ENCODE data around the gene PAK4. TPM values are rescaled to one million over a fixed set of nuclear protein-coding genes. Genes with fewer than 3 reads are reported as not detected.
A peak's percentile ranks its signal among the peaks of the same experiment; 100 is the strongest.

PAK4 gene
- total RNA-seq, 2 donors from 2014 or later = 63.9 to 68.1 TPM

GRCh38 chr19:39139305-39139874 is 13.8 kb downstream of the PAK4 start:
- TF ChIP-seq CTCF (conservative IDR thresholded peaks at IDR 0.05) = no peak
- no peak overlapping the region for H3K4me3 ChIP-seq (ENCODE audit: low read length)
- H3K4me3 Mint-ChIP-seq = no peak overlapping the region
- H3K36me3 Mint-ChIP-seq (ENCODE audit: low read depth) = no peaks in the 10 kb centered on the region
- 49 to 72% methylated on average over 3 to 8 of the region's 8 CpGs for WGBS, 2 experiments (ENCODE audit: insufficient coverage in 1 of 2, insufficient read length in 1 of 2)
- no peaks in the 10 kb centered on the region for H3K9me3 Mint-ChIP-seq
- peaks cover 18% of the 10 kb centered on the region for H3K4me1 ChIP-seq (ENCODE audit: control insufficient read depth, insufficient read depth, low read length)
- H3K9ac ChIP-seq (ENCODE audit: extremely low read depth, low read length, poor library complexity, severe bottlenecking) = no peak overlapping the region
- H3K27ac ChIP-seq (ENCODE audit: low read depth, low read length) = peak overlapping the region; percentile 24
- H3K27me3 Mint-ChIP-seq (ENCODE audit: insufficient read depth) = no peaks in the 10 kb centered on the region
- DNase-seq = peak; percentile 84
- peaks cover 30% of the 10 kb centered on the region for H3K4me1 Mint-ChIP-seq
- H3K27ac Mint-ChIP-seq = peak overlapping the region; percentile 80
- H3K27me3 ChIP-seq (ENCODE audit: control insufficient read depth, insufficient read depth, low read length, poor library complexity, severe bottlenecking) = no peaks in the 10 kb centered on the region
- no peaks in the 10 kb centered on the region for H3K9me3 ChIP-seq (ENCODE audit: control insufficient read depth, low read length)
- H3K36me3 ChIP-seq (ENCODE audit: control insufficient read depth, insufficient read depth, low read length) = no peaks in the 10 kb centered on the region

- DNase-seq = peak; percentile 59
- H3K9ac ChIP-seq (ENCODE audit: extremely low read depth, low read length, poor library complexity, severe bottlenecking) = no peak overlapping the region
- peaks cover 18% of the 10 kb centered on the region for H3K4me1 ChIP-seq (ENCODE audit: control insufficient read depth, insufficient read depth, low read length)
- Mint-ChIP-seq H3K4me3 (no peak overlapping the region), H3K27ac (no peak overlapping the region), H3K4me1 (peaks cover 36% of the 10 kb centered on the region), H3K27me3 (ENCODE audit: insufficient read depth) (no peaks in the 10 kb centered on the region), H3K36me3 (ENCODE audit: low read depth) (no peaks in the 10 kb centered on the region), H3K9me3 (no peaks in the 10 kb centered on the region)
- H3K9me3 ChIP-seq (ENCODE audit: control insufficient read depth, low read length) = no peaks in the 10 kb centered on the region
- H3K4me3 ChIP-seq (ENCODE audit: low read length) = no peak overlapping the region
- no peak for TF ChIP-seq CTCF (conservative IDR thresholded peaks at IDR 0.05)
- no peak overlapping the region for H3K27ac ChIP-seq (ENCODE audit: low read depth, low read length)
- 65 to 73% methylated on average over 7 of the region's 7 CpGs for WGBS, 2 experiments (ENCODE audit: insufficient coverage in 1 of 2, insufficient read length in 1 of 2)
- no peaks in the 10 kb centered on the region for H3K36me3 ChIP-seq (ENCODE audit: control insufficient read depth, insufficient read depth, low read length)
- H3K27me3 ChIP-seq (ENCODE audit: control insufficient read depth, insufficient read depth, low read length, poor library complexity, severe bottlenecking) = no peaks in the 10 kb centered on the region
Observed at GRCh38 chr19:39139971-39140453, 14.4 kb downstream of the PAK4 start.

- H3K27ac ChIP-seq (ENCODE audit: low read depth, low read length) = no peak overlapping the region
- peaks cover 18% of the 10 kb centered on the region for H3K4me1 ChIP-seq (ENCODE audit: control insufficient read depth, insufficient read depth, low read length)
- Mint-ChIP-seq H3K4me3 (no peak overlapping the region), H3K27ac (no peak overlapping the region), H3K27me3 (ENCODE audit: insufficient read depth) (no peaks in the 10 kb centered on the region), H3K9me3 (no peaks in the 10 kb centered on the region), H3K4me1 (peaks cover 36% of the 10 kb centered on the region), H3K36me3 (ENCODE audit: low read depth) (no peaks in the 10 kb centered on the region)
- no peaks in the 10 kb centered on the region for H3K36me3 ChIP-seq (ENCODE audit: control insufficient read depth, insufficient read depth, low read length)
- 66 to 83% methylated on average over 3 to 5 of the region's 5 CpGs for WGBS, 2 experiments (ENCODE audit: insufficient coverage in 1 of 2, insufficient read length in 1 of 2)
- H3K9me3 ChIP-seq (ENCODE audit: control insufficient read depth, low read length) = no peaks in the 10 kb centered on the region
- DNase-seq = no peak
- H3K4me3 ChIP-seq (ENCODE audit: low read length) = no peak overlapping the region
- no peak overlapping the region for H3K9ac ChIP-seq (ENCODE audit: extremely low read depth, low read length, poor library complexity, severe bottlenecking)
- no peaks in the 10 kb centered on the region for H3K27me3 ChIP-seq (ENCODE audit: control insufficient read depth, insufficient read depth, low read length, poor library complexity, severe bottlenecking)
- TF ChIP-seq CTCF (conservative IDR thresholded peaks at IDR 0.05) = no peak
Observed at GRCh38 chr19:39140594-39140993, 15.0 kb downstream of the PAK4 start.
